Esophagus (tissue), 2 donors: ENCODE measurements around the gene CDC37L1. TPM values are rescaled to one million over a fixed set of nuclear protein-coding genes. Genes with fewer than 3 reads are reported as not detected.
"Not testable (repeated sequence)": the region's sequence is repeated elsewhere in the genome, so short reads cannot be mapped to it uniquely, and the experiment has no call there.

Experiments used
- H3K27ac ChIP-seq, 2 donors: one replicate each; pipeline ENCODE4 v1.5.1; 2013; ENCODE audit warnings: low read depth in 2 of 2, mild to moderate bottlenecking in 2 of 2, inconsistent platforms in 1 of 2, low read length in 1 of 2, moderate library complexity in 1 of 2
- H3K27me3 ChIP-seq, 2 donors: one replicate each; pipeline ENCODE4 v1.6.1; 2013; ENCODE audit warnings: low read length in 2 of 2, control low read depth in 1 of 2, mild to moderate bottlenecking in 1 of 2; ENCODE audit not compliant: insufficient read depth in 2 of 2, control insufficient read depth in 1 of 2
- H3K36me3 ChIP-seq, 2 donors: one replicate each; pipeline ENCODE4 v1.6.1; 2013; ENCODE audit warnings: low read length in 1 of 2; ENCODE audit not compliant: control insufficient read depth in 2 of 2, insufficient read depth in 2 of 2
- H3K4me1 ChIP-seq, 2 donors: one replicate each; pipeline ENCODE4 v1.6.1; 2013; ENCODE audit warnings: low read length in 1 of 2; ENCODE audit not compliant: control insufficient read depth in 2 of 2, insufficient read depth in 2 of 2
- H3K4me3 ChIP-seq, 2 donors: one replicate each; pipeline ENCODE4 v1.5.1; 2013; ENCODE audit warnings: low read length in 2 of 2, mild to moderate bottlenecking in 2 of 2, low read depth in 1 of 2, moderate library complexity in 1 of 2
- H3K9me3 ChIP-seq, 2 donors: one replicate each; pipeline ENCODE4 v1.6.1; 2013; ENCODE audit warnings: mild to moderate bottlenecking in 2 of 2, low read depth in 1 of 2, low read length in 1 of 2, moderate library complexity in 1 of 2; ENCODE audit not compliant: control insufficient read depth in 2 of 2, insufficient read depth in 1 of 2
- WGBS, 2 donors: extraction: QIAGEN DNeasy Blood & Tissue Kit; methylation state at CpG; one replicate each; pipeline ENCODE4 v1.1.7; 2013; 5-methylcytosine and 5-hydroxymethylcytosine counted together
- polyA plus RNA-seq, 2 donors: library from polyadenylated mRNA; stranded (reverse); fragments of 200-250 nt; gene quantifications; one replicate each; pipeline ENCODE4 v1.2.3, GENCODE V29; 2013
- donor health status: healthy with polysubstance abuse.
- donor health status: Bipolar disorder and iron deficiency.

Gene CDC37L1
- polyA plus RNA-seq, result 1 to 10 TPM; 6.1 to 9.5 TPM

- no peaks in the 10 kb centered on the region for H3K9me3 ChIP-seq
- no peaks in the 10 kb centered on the region for H3K4me1 ChIP-seq
- no peaks in the 10 kb centered on the region for H3K27me3 ChIP-seq
- H3K27ac ChIP-seq, result peak within 1 kb of the TSS; percentile 98 to 100
- no peaks in the 10 kb centered on the region for H3K36me3 ChIP-seq
- peak within 1 kb of the TSS; percentile 84 to 88 for H3K4me3 ChIP-seq
- 0% methylated on average over 66 of the region's 66 CpGs for WGBS, 2 donors
These were observed at the start of gene CDC37L1 for GRCh38 chr9:4679268-4680172. Gene CDC37L1, plus strand, starts transcription at chr9:4679569. Its CDS starts 199 bp downstream, at chr9:4679768.

DNA sequence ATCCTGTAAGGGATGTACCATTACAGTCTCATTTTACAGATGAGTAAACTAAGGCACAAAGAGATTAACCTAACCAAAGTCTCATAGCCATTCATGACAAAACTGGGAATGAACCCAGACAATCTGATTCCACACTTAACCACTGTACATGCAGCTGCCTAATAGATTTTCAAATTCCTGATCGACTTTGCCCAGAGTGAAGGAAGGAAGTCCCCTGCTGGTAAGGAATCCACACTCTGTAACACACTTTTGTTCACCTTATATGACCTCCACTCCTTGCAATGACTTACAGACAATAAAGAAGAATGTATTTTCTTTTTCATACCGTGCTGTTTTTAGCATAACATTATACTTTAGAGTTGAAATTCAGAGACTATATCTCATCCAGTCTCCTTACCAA lies 48.5 kb upstream of the CDC37L1 start:
- Histone ChIP-seq H3K4me3 (no peak overlapping the region), H3K36me3 (no peaks in the 10 kb centered on the region), H3K4me1 (no peaks in the 10 kb centered on the region)

GRCh38 chr9:4638968-4639367 lies 40.4 kb upstream of the CDC37L1 start:
- Histone ChIP-seq H3K36me3 (no peaks in the 10 kb centered on the region), H3K27me3 (no peaks in the 10 kb centered on the region)
- 81 to 88% methylated on average over 3 of the region's 3 CpGs for WGBS, 2 donors

More for the DNA sequence above, 48.5 kb upstream of the CDC37L1 start:
- H3K27ac ChIP-seq, result no peak overlapping the region
- no peaks in the 10 kb centered on the region for H3K9me3 ChIP-seq
- 52 to 55% methylated on average over 2 of the region's 2 CpGs for WGBS, 2 donors
- no peaks in the 10 kb centered on the region for H3K27me3 ChIP-seq

DNA sequence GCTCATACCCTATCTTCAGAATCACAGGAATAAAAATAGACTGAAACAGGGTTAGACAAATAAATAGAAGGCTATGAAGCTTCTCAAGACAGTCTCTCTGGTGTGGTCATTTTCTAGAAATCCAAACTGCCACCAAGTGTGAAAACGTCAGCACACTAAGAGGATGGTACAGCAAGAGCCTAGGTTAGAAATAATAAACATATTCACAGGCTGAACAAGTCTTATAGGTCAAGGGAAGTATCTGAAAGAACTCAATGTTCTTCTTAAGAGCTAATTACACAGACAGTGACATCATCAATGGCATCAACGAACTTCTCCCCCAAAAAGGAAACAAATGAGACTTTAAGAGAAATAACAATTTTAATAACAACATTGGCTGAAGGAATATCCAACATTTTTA lies 39.9 kb upstream of the CDC37L1 start:
- WGBS, 2 donors, result 54 to 61% methylated on average over 2 of the region's 2 CpGs
- Histone ChIP-seq H3K4me3 (no peak overlapping the region), H3K9me3 (no peaks in the 10 kb centered on the region), H3K27ac (no peak overlapping the region), H3K4me1 (no peaks in the 10 kb centered on the region), H3K27me3 (no peaks in the 10 kb centered on the region), H3K36me3 (no peaks in the 10 kb centered on the region)

More at GRCh38 chr9:4638968-4639367, 40.4 kb upstream of the CDC37L1 start:
- no peaks in the 10 kb centered on the region for H3K4me1 ChIP-seq
- no peaks in the 10 kb centered on the region for H3K9me3 ChIP-seq
- H3K4me3 ChIP-seq, result no peak overlapping the region
- H3K27ac ChIP-seq, result no peak overlapping the region

DNA sequence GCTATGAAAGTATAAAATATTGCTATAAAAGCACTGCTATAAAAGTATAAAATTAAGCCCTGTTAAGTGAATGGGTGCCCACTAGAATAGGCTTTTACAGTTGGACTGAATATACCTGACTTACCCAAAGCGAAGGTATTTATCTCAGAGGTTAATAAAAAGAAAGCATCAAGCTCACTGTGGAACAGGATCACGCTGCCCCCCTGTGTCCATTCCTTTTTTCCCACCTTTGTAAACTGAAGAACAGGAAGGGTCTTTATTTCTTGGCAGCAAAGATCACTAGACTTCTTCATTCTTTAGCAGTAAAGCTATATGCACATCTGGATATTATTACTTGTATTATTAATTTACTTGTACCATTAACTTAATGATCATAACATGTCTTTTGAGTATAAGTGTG lies 39.3 kb upstream of the CDC37L1 start:
- no peak overlapping the region for H3K27ac ChIP-seq
- WGBS, 2 donors, result 65 to 68% methylated on average over 2 of the region's 2 CpGs
- no peak overlapping the region for H3K4me3 ChIP-seq
- no peaks in the 10 kb centered on the region for H3K27me3 ChIP-seq
- H3K9me3 ChIP-seq, result no peaks in the 10 kb centered on the region
- no peaks in the 10 kb centered on the region for H3K36me3 ChIP-seq
- no peaks in the 10 kb centered on the region for H3K4me1 ChIP-seq

DNA sequence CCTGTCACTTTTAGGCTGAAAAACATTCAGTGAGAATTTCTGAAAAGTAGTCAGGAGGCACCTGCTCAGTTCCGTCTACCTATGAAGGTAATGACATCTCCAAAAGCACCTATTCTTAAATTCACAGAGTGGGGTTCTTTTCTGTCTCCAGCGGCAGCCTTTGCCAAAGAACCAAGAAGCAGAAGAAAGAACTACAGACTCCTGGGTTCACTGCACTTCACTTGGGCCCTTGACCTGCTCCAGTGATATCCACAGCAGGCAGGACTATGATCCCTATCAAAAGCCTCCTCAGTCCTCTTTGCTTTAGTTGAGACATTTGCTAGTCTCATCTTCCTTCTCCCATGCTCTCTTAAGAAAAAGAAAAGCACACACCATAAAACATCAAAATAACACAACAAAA lies 37.0 kb upstream of the CDC37L1 start:
- WGBS, 2 donors, result 89 to 100% methylated on average over 2 of the region's 2 CpGs

GRCh38 chr9:4654084-4654483 lies 25.3 kb upstream of the CDC37L1 start:
- Histone ChIP-seq H3K36me3 (peaks cover 0 to 4% of the 10 kb centered on the region in 2 donors), H3K27ac (no peak overlapping the region), H3K9me3 (no peaks in the 10 kb centered on the region), H3K4me3 (no peak overlapping the region), H3K4me1 (no peaks in the 10 kb centered on the region), H3K27me3 (no peaks in the 10 kb centered on the region)
- 80 to 83% methylated on average over 9 of the region's 9 CpGs for WGBS, 2 donors

More for the DNA sequence above, 37.0 kb upstream of the CDC37L1 start:
- Histone ChIP-seq H3K27ac (no peak overlapping the region), H3K27me3 (no peaks in the 10 kb centered on the region), H3K9me3 (no peaks in the 10 kb centered on the region), H3K4me3 (no peak overlapping the region), H3K36me3 (no peaks in the 10 kb centered on the region), H3K4me1 (no peaks in the 10 kb centered on the region)

- no peak overlapping the region for H3K4me3 ChIP-seq
- WGBS, 2 donors, result 88 to 96% methylated on average over 10 of the region's 10 CpGs
- H3K27me3 ChIP-seq, result no peaks in the 10 kb centered on the region
- H3K27ac ChIP-seq, result no peak overlapping the region
- H3K9me3 ChIP-seq, result no peaks in the 10 kb centered on the region
- peaks cover 0 to 4% of the 10 kb centered on the region in 2 donors for H3K36me3 ChIP-seq
- no peaks in the 10 kb centered on the region for H3K4me1 ChIP-seq
These were observed 24.8 kb upstream of the CDC37L1 start for GRCh38 chr9:4654538-4654937.

GRCh38 chr9:4656196-4656595 lies 23.2 kb upstream of the CDC37L1 start:
- H3K4me3 ChIP-seq, result not testable (repeated sequence)

GRCh38 chr9:4656621-4657020 lies 22.7 kb upstream of the CDC37L1 start:
- Histone ChIP-seq H3K36me3 (peaks cover 0 to 4% of the 10 kb centered on the region in 2 donors), H3K4me1 (no peaks in the 10 kb centered on the region), H3K9me3 (no peaks in the 10 kb centered on the region), H3K27ac (no peak overlapping the region), H3K27me3 (no peaks in the 10 kb centered on the region), H3K4me3 (no peak overlapping the region)
- WGBS, 2 donors, result 88 to 91% methylated on average over 3 of the region's 3 CpGs

More at GRCh38 chr9:4656196-4656595, 23.2 kb upstream of the CDC37L1 start:
- not testable (repeated sequence) for H3K27me3 ChIP-seq, H3K9me3 ChIP-seq, H3K27ac ChIP-seq, H3K4me1 ChIP-seq, H3K36me3 ChIP-seq
- WGBS, 2 donors, result 91 to 92% methylated on average over 3 of the region's 3 CpGs
